ENCODE data around the gene SHH.

SHH gene

GRCh38 chr7:155796381-155797261, 15.6 kb downstream of the SHH start:
- in situ Hi-C loops (cut with MboI; ENCODE audit: low sequenced_read_pairs): no loop called here

- in situ Hi-C loops (cut with MboI; ENCODE audit: low sequenced_read_pairs): no loop called here
Measured at GRCh38 chr7:155795951-155796350, 16.3 kb downstream of the SHH start.

- in situ Hi-C loops (cut with MboI; ENCODE audit: low sequenced_read_pairs): no loop called here
Measured at GRCh38 chr7:155795401-155795800, 16.9 kb downstream of the SHH start.

GRCh38 chr7:155794196-155794595, 18.1 kb downstream of the SHH start:
- in situ Hi-C loops (cut with MboI; ENCODE audit: low sequenced_read_pairs): no loop called here

- in situ Hi-C loops (cut with MboI; ENCODE audit: low sequenced_read_pairs): no loop called here
Measured at GRCh38 chr7:155793720-155794119, 18.5 kb downstream of the SHH start.

GRCh38 chr7:155792999-155793560, 19.2 kb downstream of the SHH start:
- in situ Hi-C loops (cut with MboI; ENCODE audit: low sequenced_read_pairs): no loop called here

- in situ Hi-C loops (cut with MboI; ENCODE audit: low sequenced_read_pairs): no loop called here
Measured at GRCh38 chr7:155792315-155792960, 19.8 kb downstream of the SHH start.

GRCh38 chr7:155791836-155792235, 20.4 kb downstream of the SHH start:
- in situ Hi-C loops (cut with MboI; ENCODE audit: low sequenced_read_pairs): no loop called here

- in situ Hi-C loops (cut with MboI; ENCODE audit: low sequenced_read_pairs): no loop called here
Measured at GRCh38 chr7:155791214-155791737, 21.0 kb downstream of the SHH start.

GRCh38 chr7:155790666-155791065, 21.6 kb downstream of the SHH start:
- in situ Hi-C loops (cut with MboI; ENCODE audit: low sequenced_read_pairs): no loop called here

- in situ Hi-C loops (cut with MboI; ENCODE audit: low sequenced_read_pairs): no loop called here
Measured at GRCh38 chr7:155789001-155789725, 23.1 kb downstream of the SHH start.

- in situ Hi-C loops (cut with MboI; ENCODE audit: low sequenced_read_pairs): no loop called here
Measured at GRCh38 chr7:155788616-155789000, 23.7 kb downstream of the SHH start.

- in situ Hi-C loops (cut with MboI; ENCODE audit: low sequenced_read_pairs): no loop called here
Measured at GRCh38 chr7:155787171-155787851, 25.0 kb downstream of the SHH start.

- in situ Hi-C loops (cut with MboI; ENCODE audit: low sequenced_read_pairs): no loop called here
Measured at GRCh38 chr7:155786491-155786890, 25.8 kb downstream of the SHH start.

GRCh38 chr7:155785536-155785935, 26.7 kb downstream of the SHH start:
- in situ Hi-C loops (cut with MboI; ENCODE audit: low sequenced_read_pairs): no loop called here

GRCh38 chr7:155782466-155782865, 29.8 kb downstream of the SHH start:
- in situ Hi-C loops (cut with MboI; ENCODE audit: low sequenced_read_pairs): no loop called here

GRCh38 chr7:155781433-155781832, 30.8 kb downstream of the SHH start:
- in situ Hi-C loops (cut with MboI; ENCODE audit: low sequenced_read_pairs): no loop called here

- in situ Hi-C loops (cut with MboI; ENCODE audit: low sequenced_read_pairs): no loop called here
Measured at GRCh38 chr7:155780884-155781283, 31.4 kb downstream of the SHH start.

GRCh38 chr7:155778349-155778748, 33.9 kb downstream of the SHH start:
- in situ Hi-C loops (cut with MboI; ENCODE audit: low sequenced_read_pairs): no loop called here

GRCh38 chr7:155776606-155777005, 35.7 kb downstream of the SHH start:
- in situ Hi-C loops (cut with MboI; ENCODE audit: low sequenced_read_pairs): no loop called here

- in situ Hi-C loops (cut with MboI; ENCODE audit: low sequenced_read_pairs): no loop called here
Measured at GRCh38 chr7:155775691-155776090, 36.6 kb downstream of the SHH start.
